Stimulated activated CD4-positive, alpha-beta T cell treated with anti-CD3 and anti-CD28 coated beads, Interleukin-15, amount 100 ng/mL, for 48 hours (primary cell): ENCODE results near the gene KLF11.

Experiments used
- DNase-seq, 2 donors: peaks; one replicate each; pipeline ENCODE4 v3.0.0-alpha.2; 2020; ENCODE audit warnings: low read depth in 2 of 2

Gene KLF11

DNA sequence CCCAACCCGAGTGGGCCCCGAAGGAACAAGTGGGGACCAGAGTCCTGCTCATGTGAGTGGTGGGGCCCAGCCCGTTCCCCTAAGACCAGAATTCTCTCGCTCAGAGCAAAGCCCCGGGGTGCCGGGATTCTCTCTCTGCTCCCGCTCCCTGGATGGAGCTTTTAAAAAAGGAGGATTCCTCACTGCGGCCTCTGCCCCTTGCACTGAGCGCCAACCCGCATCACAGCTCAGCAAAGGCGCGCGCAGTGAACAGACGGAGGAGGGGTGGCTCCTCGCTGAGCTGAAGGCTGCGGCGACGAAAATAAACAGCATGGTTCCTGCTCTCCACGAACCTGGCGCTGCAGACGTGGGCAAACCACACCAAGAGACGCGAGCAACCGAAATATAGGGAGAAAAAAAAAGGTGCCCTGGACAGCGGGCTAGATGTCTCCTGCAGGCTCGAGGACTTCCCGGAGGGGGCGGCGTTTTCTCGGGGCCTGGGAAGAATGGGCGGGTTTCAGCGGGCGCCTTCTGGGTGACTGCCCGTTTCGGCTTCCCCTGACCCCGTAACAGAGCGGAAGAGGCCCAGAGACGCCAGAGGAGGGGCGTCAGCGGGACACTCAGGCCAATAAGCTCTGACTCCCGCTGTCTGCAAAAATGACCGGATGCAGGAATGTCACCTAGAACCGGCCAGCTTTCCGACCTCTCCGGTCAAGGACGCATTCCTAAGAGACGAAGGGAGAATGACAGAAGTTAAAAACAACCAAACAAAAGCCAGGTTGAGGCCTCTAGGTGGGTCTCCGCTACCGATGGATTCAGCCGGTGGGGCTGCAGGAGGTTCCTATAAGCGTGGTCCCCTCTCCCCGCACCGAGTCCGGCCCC is 819 bp upstream of the KLF11 start:
- DNase-seq = no peak

DNA sequence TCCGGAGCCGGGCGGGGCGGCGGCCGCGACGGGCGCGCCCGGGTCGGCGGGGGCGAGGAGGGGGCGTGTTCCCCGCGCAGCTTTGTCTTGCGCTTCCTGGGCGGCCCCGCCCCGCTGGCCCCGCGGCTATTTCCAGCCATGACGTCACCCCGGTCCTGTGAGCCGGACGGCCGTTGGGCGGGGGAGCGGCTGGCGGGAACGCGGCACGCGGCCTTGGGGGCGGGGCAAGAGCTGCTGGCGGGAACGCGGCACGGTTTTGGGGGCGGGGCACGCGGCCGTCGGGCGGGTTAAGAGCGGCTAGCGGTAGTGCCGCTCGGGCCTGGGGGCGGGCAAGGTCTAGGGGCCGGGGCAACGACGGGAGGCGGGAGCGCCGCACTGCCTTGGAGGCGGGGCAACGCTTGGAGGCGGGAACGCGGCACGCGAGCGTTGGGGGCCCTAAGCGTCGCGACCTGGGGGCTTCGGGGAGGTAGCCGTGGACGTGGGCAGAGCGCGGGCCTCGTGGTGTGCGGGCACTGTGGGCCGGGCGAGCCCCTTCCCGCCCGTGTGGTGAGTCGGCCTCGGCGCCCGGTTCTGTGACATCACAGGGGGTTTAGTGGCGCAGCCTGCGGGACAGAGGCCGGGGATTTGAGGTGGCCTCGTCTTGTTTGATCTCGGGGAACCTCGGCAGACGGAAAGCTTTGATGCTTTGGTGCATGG is 704 bp downstream of the KLF11 start:
- peak; percentile 83 to 94 for DNase-seq

DNA sequence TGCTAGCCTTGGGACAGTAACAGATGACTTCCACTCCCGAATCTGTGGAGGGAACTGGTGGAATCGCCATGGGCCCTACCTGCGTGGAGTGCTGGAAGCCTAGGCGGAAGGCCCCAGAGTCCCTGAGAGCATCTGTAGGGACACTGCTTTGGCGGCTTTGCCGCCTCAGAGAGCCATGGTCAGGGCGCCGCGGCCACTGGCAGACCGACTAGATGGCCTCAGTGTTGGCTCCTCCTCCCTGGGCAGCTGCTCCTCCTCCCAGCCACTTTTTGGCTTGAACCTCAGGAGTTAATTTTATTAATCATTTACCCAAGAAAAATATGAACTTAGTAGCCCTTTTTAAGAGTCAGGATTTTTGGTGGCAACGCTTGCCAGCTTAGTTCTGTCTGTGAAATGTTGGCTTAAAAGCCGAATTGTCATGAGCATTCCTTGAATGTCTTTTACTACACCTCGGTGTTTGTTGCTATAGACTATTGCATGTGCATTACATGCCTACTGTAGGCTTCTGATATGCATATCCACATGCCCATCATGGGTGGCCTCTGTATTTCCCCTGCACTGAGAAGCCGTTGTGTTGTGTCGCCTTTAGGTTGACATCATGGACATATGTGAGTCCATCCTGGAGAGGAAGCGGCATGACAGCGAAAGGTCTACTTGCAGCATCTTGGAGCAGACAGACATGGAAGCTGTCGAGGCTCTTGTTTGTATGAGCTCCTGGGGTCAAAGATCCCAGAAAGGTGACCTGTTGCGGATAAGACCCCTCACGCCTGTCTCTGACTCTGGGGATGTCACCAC is 2.4 kb downstream of the KLF11 start:
- no peak for DNase-seq

DNA sequence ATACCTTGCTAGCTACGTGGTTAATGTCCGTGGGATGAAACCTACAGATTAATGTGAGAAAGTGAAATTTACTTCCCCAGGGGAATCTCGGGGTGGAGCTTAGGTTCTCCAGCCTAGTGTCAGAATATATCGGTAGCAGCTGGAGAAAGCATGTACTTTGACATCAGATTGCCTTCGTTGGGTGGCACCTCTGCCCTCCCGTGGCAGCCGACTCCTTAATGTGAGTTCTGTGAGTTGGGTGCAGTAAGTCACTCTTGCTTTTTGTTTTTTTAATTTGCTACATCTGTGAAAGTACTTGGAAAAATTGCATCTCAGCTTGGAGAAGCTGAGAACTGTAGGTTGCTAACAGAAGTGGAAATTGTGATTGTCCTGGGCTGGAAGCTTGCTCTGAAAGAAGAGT is 3.6 kb downstream of the KLF11 start:
- DNase-seq = no peak

DNA sequence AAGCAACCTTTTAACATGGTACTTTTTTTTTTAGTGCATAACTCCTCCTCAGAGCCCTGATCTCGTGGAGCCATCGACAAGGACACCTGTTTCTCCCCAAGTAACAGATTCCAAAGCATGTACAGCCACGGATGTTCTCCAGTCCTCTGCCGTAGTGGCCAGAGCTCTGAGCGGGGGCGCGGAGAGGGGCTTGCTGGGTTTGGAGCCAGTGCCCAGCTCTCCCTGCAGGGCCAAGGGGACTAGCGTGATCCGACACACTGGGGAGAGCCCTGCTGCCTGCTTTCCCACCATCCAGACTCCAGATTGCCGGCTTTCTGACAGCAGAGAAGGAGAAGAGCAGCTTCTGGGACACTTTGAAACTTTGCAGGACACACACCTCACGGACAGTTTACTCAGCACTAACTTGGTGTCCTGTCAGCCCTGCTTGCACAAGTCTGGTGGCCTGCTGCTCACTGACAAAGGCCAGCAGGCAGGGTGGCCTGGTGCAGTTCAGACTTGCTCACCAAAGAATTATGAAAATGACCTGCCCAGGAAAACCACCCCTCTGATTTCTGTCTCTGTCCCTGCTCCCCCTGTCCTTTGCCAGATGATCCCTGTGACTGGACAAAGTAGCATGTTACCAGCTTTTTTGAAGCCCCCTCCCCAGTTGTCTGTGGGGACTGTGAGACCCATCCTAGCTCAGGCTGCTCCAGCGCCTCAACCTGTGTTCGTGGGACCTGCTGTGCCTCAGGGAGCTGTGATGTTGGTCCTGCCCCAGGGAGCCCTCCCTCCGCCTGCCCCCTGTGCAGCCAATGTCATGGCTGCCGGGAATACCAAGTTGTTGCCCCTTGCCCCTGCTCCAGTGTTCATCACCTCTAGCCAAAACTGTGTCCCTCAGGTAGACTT is 4.5 kb downstream of the KLF11 start:
- DNase-seq = no peak

DNA sequence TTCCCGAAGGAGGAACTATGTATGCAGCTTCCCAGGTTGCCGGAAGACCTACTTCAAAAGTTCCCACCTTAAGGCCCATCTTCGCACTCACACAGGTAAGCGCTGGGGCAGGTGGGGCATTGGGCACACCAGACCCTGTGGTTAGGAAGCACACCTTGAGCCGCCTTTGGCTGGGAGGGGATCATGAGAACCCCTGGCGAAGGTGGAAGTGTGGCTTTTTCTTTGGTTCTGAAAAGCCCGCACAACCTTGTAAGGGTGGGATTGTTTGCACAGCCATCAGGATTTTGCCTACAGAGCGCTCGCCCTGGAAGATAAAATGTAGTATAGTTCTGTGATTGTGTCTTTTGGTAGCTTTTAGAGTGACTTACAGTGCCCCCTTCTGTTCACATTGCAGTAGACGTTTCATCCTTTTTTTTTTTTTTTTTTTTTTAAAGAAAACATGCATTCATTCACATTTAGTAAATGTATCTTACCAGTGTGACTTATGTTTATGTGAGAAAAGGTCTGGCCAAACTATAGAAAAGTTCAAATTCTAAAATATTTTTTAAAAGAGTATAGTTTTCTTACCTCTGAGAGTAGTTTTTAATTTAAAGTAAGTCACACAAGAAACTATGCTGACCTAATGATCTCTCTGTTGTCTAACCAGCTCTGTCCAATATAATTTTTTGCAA is 5.3 kb downstream of the KLF11 start:
- DNase-seq = no peak

DNA sequence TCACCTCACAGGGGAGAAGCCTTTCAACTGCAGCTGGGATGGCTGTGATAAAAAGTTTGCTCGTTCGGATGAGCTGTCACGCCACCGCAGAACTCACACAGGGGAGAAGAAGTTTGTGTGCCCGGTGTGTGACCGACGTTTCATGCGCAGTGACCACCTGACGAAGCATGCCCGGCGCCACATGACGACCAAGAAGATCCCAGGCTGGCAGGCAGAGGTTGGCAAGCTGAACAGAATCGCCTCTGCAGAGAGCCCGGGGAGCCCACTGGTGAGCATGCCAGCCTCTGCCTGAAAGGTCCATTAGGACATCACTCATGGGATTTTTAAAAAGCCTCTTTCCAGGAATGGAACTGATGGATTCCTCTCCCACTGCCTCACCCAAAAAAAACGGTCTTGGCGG is 8.9 kb downstream of the KLF11 start:
- DNase-seq = no peak

DNA sequence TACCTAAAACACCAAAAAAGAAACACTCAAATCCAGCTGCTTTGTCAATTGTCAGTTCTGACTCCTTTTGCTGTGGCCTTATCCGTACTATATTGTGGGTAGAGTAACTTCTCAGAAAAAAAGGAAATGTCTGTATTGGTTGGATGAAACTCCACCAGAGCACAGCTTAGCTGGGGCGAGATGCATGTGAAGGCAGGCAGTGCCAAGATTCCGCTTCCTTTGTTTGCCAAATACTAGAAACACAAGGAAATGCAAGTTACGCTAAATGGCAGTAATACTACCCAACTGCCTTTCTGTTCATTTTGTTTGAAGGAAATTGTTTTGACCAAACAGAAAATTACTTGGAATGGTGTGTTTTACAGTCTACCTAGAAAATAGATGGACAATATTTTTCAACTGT is 10.0 kb downstream of the KLF11 start:
- DNase-seq = no peak

DNA sequence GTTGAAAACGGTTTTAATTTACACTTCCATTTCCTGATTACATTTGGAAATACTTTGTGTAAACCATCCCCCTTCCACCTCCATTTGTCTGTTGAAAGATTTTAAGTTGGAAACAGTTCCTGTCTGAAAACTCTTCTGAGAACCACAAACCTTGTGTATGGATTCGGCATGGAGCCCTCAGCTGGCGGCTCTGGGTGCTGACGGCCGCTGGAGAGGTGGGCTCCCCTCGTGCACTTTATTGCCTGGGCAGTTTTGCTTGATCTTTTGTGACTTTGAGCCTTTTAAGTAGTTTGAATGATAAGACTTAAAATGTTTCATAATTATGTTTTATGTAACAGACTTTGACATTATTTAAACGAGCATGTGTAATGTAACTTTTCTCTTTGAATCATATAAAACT is 11.1 kb downstream of the KLF11 start:
- no peak for DNase-seq

DNA sequence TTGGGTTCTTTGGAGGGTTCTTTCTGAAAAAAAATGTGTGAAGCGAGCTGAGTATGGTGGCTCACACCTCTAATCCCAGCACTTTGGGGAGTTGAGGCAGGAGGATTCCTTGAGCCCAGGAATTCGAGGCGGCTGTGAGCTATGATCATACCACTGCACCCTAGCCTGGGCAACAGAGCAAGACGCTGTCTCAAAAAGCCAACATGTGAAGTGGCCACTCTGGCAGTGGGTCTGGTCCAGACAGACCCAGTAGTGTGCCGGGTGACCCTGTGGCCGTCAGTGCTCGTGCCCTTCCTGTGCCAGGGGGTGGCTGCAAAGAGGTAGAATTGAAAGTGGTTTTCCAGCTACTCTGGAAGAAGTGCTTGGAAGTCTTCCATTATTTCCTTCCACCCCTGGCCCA is 11.6 kb downstream of the KLF11 start:
- no peak for DNase-seq

DNA sequence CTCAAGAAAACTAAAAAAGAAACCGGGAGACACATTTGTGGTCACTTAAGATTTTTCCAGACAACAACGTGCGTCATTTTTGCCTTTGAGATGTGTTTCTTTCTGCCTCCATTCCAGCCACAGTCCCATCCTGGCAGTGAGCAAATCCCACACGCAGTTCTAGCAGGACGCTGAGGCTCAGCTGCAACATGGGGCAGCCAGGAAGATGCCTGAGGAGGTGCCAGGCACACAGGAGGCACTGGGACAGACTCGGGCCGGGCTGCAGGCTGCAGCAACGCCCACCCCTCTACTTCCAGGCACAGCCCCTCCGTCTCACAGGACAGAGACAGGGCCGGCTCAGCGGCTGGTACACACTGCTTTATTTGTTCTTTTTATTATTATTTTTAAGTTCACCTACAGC is 13.1 kb downstream of the KLF11 start:
- DNase-seq = no peak

DNA sequence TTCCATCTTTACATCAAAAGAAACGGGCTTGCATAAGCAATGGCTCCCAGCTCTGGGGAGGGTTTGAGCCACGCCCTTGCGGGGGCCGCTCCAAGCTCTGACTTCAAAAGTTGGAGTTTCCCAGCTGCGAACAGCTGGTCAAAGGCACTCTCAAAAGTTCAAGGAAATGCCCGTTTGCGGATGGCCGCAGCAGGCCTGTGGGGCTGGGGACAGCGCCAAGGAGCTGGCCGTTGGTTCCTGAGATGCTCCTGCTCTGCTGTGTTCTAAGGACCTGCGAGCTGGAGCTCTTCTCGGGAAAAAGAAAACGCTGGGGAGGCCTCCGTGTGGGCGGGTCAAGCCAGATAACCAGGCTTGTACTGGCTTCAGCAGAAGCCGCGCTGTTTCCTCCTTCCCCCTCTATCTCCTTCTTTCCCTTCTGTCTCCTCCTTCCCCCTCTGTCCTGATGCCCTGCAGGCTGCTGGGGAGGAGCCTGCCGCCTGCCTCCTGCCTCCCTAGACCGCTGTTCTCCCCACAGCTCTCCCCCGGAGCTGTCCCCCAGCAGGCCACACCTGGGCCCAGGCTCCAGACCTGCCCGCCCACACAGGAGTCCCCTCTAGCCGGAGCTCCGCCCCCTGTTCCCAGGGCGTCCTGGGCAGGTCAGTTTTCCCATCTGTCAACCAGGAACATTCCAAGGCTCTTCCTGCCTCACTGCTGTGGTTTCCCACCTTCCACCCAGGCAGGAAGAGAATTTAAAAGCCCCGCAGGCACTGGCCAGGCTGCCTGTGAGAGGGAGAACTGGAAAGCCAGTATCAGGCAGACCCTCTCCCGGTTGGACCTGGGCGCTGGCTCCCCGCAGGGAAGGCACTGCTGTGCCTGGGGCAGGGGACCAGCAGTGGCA is 14.1 kb downstream of the KLF11 start:
- peak in 1 of 2 donors; percentile 8 for DNase-seq

DNA sequence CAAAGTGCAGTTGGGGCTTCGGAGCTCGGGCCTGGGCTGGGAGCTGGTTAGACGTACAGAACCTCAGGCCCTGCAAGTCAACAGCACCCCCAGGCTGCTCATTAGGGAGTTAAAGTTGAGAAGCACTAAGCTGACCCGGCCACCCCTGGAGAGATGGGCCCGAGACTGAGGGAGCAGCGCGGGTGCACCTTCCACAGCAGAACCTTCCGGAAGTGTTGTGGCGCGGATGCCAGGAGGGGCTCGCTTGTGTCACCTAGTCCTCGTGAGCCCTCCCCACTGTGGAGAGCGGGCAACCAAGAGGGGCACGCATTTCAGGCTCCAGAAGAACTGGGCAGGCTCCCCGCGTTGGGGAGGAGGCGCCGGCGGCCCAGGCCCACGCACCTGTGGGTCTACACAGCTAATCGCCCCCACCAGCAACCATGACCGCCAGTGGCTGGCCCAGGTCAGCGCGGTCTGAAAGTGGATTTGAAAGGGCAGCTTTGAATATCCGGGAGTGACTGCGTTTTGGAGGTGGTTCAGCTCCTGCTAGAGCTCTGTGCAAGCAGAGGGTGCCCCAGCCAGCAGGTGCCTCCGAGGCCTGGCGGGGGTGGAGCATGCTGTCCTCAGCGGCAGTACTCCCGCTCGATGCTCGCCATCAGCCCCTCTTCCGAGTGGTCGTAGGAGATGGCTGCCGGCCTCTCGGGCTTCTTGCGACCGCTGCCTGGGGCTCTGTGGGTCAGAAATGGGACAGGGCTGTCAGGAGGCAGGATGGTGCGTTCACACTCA is 15.1 kb downstream of the KLF11 start:
- DNase-seq = no peak

DNA sequence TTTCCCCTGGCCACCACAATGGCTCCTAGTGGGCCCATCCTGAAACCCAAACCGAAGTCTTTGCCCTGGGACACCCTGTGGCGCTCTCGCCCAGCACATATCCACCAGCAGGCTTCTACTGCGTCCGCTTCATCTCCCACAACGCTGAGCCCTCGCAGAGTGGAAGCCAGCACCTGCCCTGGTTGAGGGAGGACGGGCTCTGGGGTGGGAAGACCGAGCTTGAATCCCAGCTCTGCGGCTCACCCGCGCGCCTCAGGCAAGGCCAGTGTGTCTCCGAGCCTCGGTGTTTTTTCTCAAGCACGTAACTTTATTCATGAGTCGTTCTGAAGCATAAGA is 15.6 kb downstream of the KLF11 start:
- DNase-seq = no peak

DNA sequence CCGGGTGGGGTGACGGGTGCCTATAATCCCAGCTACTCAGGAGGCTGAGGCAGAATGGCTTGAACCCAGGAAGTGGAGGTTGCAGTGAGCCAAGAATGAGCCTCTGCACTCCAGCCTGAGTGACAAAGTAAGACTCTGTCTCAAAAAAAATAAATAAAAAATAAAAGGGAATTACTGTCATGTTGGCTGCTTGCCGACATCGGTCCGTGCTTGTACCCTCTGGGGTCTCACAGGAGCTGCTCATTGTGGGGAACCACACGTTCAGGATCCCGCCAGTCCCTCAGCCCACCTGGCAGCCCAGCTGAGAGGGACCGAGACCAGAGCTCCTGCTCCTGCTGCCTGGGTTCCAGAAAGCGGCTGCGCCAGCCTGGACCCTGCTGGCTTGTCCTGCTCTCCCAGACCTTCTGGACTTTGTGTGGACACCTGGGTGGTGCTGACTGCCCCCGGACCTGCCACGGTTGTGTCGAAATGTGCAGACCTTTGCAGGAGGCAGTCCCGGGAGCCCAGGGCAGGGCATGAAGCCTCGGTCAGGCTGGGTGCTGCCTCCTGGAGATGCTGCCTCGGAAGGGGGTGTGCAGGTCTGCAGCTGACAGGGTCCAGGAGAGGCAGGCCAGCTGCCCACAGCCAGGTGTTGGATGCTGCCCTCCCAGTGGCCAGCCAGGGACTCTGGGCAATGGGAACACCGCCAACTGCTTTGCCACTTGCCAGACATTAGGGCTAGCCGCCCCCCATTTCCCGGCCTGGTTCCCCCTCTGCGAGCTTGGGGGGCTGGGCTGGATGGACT is 16.4 kb downstream of the KLF11 start:
- DNase-seq = no peak

DNA sequence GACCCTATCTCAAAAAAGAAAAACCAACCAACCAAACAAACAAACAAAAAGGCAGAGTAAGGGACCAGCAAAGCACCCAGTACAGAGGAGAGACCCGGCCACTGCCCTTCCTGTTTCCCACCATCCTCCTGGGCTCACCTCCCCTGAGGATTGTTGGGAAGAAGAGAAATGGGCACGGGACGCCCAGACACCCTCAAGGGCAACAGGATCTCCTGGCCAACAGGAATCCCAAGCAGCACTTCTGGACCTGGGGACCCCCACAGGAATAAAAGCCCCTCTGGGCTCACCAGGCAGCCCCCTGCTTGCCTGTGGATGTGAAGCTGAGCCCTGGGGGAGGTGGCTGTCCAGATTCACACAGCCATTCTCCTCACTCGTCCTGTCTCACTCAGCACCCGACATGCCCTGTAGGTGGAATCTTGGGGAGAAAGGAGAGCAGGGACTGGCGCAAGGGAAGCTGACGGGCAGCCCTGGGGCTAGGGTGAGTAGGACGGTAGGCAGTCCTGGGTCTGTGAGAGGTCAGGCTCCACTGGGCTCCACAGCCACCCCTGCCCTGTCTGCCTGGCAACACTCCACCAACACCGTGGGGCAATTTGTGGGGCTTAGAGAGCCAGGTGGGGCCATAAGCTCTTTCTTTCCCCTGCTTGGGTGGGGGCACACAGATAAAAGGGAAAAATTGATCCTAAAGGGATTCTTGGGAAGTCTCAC is 18.0 kb downstream of the KLF11 start:
- no peak for DNase-seq

DNA sequence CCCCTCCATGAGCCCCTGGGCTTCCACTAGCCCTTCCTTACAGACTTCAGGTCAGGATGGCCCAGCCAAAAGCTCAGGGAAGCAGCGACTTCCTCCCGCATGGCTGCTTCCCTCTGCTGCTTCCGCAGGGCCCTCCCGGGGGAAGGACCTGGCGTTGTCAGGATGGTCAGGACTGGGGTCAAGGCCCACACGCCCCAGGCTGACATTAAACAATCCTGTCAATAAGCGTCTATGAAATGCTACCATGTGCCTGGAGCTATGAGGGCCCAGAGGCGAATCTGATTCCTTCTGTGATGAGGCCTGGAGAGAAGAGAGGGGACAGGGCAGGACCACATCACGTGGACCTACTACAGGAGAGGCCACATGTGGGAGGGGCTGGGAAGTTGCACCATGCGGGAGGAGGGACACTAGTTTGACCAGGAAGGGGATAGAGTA is 19.6 kb downstream of the KLF11 start:
- DNase-seq = no peak

DNA sequence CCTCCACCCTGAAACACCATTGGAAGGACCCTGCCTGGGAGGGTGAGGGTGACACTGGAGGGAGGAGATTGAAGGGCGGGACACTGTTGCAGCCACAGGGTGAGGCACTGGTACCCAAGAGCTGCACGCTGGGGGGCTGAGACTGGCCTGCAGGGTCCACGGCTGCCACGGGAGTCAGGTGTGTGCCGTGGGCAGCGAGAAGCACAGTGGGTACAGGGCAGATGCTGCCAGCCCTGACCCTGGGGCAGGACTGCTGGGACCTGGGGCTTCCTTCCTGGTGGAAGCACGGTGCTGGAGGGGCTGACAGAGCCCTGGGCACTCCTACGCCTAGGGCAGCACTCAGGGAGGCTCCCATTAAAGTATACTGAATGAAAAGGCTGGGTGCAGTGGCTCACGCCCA is 20.2 kb downstream of the KLF11 start:
- no peak for DNase-seq
